ENCODE results near the gene PARVB.

PARVB gene

GRCh38 chr22:44086271-44087088, 62.4 kb downstream of the PARVB start:
- no peaks in the 10 kb centered on the region for H3K36me3 ChIP-seq (ENCODE audit: control insufficient read depth, low read depth, low read length)
- no peak overlapping the region for H3K4me3 ChIP-seq (ENCODE audit: low read length)
- peaks cover 16% of the 10 kb centered on the region for H3K4me1 ChIP-seq (ENCODE audit: control insufficient read depth, low read depth, low read length)
- H3K9me3 ChIP-seq (ENCODE audit: control insufficient read depth, low read depth, low read length): no peaks in the 10 kb centered on the region
- no peak overlapping the region for H3K9ac ChIP-seq (ENCODE audit: low read length)
- no peaks in the 10 kb centered on the region for H3K27me3 ChIP-seq (ENCODE audit: control insufficient read depth, insufficient read depth, low read length)
- H3K27ac ChIP-seq (ENCODE audit: low read length): no peak overlapping the region

- H3K27ac ChIP-seq (ENCODE audit: low read length): no peak overlapping the region
Measured at GRCh38 chr22:44087089-44087430, 63.0 kb downstream of the PARVB start.

GRCh38 chr22:44088976-44089570, 65.0 kb downstream of the PARVB start:
- Histone ChIP-seq H3K27me3 (ENCODE audit: control insufficient read depth, insufficient read depth, low read length) (no peaks in the 10 kb centered on the region), H3K4me1 (ENCODE audit: control insufficient read depth, low read depth, low read length) (peaks cover 4% of the 10 kb centered on the region), H3K27ac (ENCODE audit: low read length) (no peak overlapping the region), H3K36me3 (ENCODE audit: control insufficient read depth, low read depth, low read length) (no peaks in the 10 kb centered on the region), H3K4me3 (ENCODE audit: low read length) (no peak overlapping the region), H3K9me3 (ENCODE audit: control insufficient read depth, low read depth, low read length) (no peaks in the 10 kb centered on the region), H3K9ac (ENCODE audit: low read length) (no peak overlapping the region)

More at GRCh38 chr22:44087089-44087430, 63.0 kb downstream of the PARVB start:
- Histone ChIP-seq H3K4me3 (ENCODE audit: low read length) (no peak overlapping the region), H3K9me3 (ENCODE audit: control insufficient read depth, low read depth, low read length) (no peaks in the 10 kb centered on the region), H3K27me3 (ENCODE audit: control insufficient read depth, insufficient read depth, low read length) (no peaks in the 10 kb centered on the region), H3K4me1 (ENCODE audit: control insufficient read depth, low read depth, low read length) (peaks cover 15% of the 10 kb centered on the region), H3K9ac (ENCODE audit: low read length) (no peak overlapping the region), H3K36me3 (ENCODE audit: control insufficient read depth, low read depth, low read length) (no peaks in the 10 kb centered on the region)

DNA sequence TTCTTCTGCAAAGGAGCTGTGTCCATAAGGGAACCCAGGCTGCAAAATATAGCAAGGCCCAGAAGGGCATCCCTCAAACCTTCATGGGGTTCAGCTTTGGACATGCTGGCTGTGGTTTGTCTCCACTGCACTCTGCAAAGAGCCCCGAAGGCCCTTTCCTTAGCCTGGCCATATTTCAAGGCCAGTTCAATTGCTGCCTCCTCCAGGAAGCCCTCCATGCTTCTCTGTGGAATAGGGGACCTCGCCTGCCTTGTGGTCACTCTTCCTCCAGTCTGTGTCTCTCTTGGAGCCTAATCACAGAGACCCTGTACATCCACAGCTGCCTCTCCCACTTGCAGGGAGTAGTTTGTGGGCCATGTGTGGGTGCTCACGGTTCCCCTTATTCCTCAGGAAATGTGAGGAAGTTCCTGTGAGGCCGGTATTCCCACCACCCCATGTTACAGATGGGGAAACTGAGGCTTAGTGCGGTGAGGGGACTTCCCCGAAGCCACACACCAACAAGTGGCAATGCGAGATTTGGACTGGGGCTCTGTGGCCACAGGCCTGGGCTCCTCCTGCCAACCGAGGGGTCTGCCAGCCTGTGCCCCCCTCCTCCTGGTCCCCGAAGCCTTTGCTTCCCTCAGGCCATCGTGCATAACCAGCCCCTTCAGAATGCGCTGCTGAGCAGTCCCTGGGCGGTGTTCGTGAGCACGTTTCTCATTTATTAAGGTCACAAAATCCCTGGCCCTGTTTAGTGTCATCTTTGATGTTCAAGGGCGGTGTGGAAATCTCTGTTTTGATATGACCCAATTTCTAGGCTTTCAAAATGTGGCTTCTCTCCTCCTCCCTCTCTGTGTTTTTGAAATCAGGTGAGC, 65.8 kb downstream of the PARVB start:
- no peak overlapping the region for H3K9ac ChIP-seq (ENCODE audit: low read length)
- H3K36me3 ChIP-seq (ENCODE audit: control insufficient read depth, low read depth, low read length): no peaks in the 10 kb centered on the region
- H3K9me3 ChIP-seq (ENCODE audit: control insufficient read depth, low read depth, low read length): no peaks in the 10 kb centered on the region
- H3K27ac ChIP-seq (ENCODE audit: low read length): no peak overlapping the region
- H3K4me3 ChIP-seq (ENCODE audit: low read length): no peak overlapping the region
- H3K4me1 ChIP-seq (ENCODE audit: control insufficient read depth, low read depth, low read length): peaks cover 4% of the 10 kb centered on the region
- H3K27me3 ChIP-seq (ENCODE audit: control insufficient read depth, insufficient read depth, low read length): no peaks in the 10 kb centered on the region

GRCh38 chr22:44090571-44090905, 66.4 kb downstream of the PARVB start:
- H3K36me3 ChIP-seq (ENCODE audit: control insufficient read depth, low read depth, low read length): no peaks in the 10 kb centered on the region
- H3K4me1 ChIP-seq (ENCODE audit: control insufficient read depth, low read depth, low read length): peaks cover 4% of the 10 kb centered on the region
- H3K27ac ChIP-seq (ENCODE audit: low read length): no peak overlapping the region
- no peak overlapping the region for H3K9ac ChIP-seq (ENCODE audit: low read length)
- H3K27me3 ChIP-seq (ENCODE audit: control insufficient read depth, insufficient read depth, low read length): no peaks in the 10 kb centered on the region
- no peaks in the 10 kb centered on the region for H3K9me3 ChIP-seq (ENCODE audit: control insufficient read depth, low read depth, low read length)
- no peak overlapping the region for H3K4me3 ChIP-seq (ENCODE audit: low read length)

DNA sequence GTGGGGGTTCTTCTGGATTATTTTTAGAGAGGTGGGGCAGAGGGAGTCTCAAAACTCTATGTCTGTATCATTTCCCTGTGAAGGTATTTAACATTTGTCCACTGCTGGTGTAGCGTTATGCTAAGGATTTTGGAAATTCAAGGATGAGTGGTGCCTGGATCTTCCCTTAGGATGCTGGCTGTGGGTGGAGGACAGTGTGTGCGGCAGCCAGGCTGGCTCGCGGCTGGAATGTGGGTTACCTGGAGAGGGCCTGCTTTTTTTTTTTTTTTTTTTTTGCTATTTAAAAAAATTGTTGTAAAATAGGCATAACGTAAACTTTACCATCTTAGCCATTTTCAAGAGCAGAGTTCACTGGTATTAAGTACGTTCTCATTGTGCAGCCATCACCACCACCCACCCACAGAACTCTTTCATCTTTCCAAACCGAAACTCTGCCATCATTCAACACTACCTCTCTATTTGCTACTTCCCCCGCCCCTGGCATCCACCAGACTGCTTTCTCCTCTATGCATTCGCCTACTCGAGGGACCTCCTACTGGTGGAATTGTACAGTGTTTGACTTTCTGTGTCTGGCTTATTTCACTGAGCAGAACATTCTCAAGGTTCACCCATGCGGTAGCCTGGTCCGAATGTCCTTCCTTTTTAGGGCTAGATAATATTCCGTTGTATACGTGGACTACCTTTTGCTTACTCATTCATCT, 67.1 kb downstream of the PARVB start:
- Histone ChIP-seq H3K36me3 (ENCODE audit: control insufficient read depth, low read depth, low read length) (no peaks in the 10 kb centered on the region), H3K9ac (ENCODE audit: low read length) (no peak overlapping the region), H3K27me3 (ENCODE audit: control insufficient read depth, insufficient read depth, low read length) (no peaks in the 10 kb centered on the region), H3K4me3 (ENCODE audit: low read length) (no peak overlapping the region), H3K4me1 (ENCODE audit: control insufficient read depth, low read depth, low read length) (peaks cover 4% of the 10 kb centered on the region), H3K27ac (ENCODE audit: low read length) (no peak overlapping the region), H3K9me3 (ENCODE audit: control insufficient read depth, low read depth, low read length) (no peaks in the 10 kb centered on the region)

- no peaks in the 10 kb centered on the region for H3K27me3 ChIP-seq (ENCODE audit: control insufficient read depth, insufficient read depth, low read length)
- no peak overlapping the region for H3K9ac ChIP-seq (ENCODE audit: low read length)
- peaks cover under 1% of the 10 kb centered on the region for H3K4me1 ChIP-seq (ENCODE audit: control insufficient read depth, low read depth, low read length)
- H3K36me3 ChIP-seq (ENCODE audit: control insufficient read depth, low read depth, low read length): no peaks in the 10 kb centered on the region
- no peak overlapping the region for H3K27ac ChIP-seq (ENCODE audit: low read length)
- no peak overlapping the region for H3K4me3 ChIP-seq (ENCODE audit: low read length)
- no peaks in the 10 kb centered on the region for H3K9me3 ChIP-seq (ENCODE audit: control insufficient read depth, low read depth, low read length)
Measured at GRCh38 chr22:44091751-44092150, 67.6 kb downstream of the PARVB start.

- Histone ChIP-seq H3K9ac (ENCODE audit: low read length) (no peak overlapping the region), H3K9me3 (ENCODE audit: control insufficient read depth, low read depth, low read length) (no peaks in the 10 kb centered on the region), H3K4me1 (ENCODE audit: control insufficient read depth, low read depth, low read length) (no peaks in the 10 kb centered on the region), H3K36me3 (ENCODE audit: control insufficient read depth, low read depth, low read length) (no peaks in the 10 kb centered on the region), H3K4me3 (ENCODE audit: low read length) (no peak overlapping the region), H3K27ac (ENCODE audit: low read length) (no peak overlapping the region), H3K27me3 (ENCODE audit: control insufficient read depth, insufficient read depth, low read length) (no peaks in the 10 kb centered on the region)
Measured at GRCh38 chr22:44092636-44093220, 68.6 kb downstream of the PARVB start.

- Histone ChIP-seq H3K4me3 (ENCODE audit: low read length) (no peak overlapping the region), H3K27ac (ENCODE audit: low read length) (no peak overlapping the region), H3K36me3 (ENCODE audit: control insufficient read depth, low read depth, low read length) (no peaks in the 10 kb centered on the region), H3K9ac (ENCODE audit: low read length) (no peak overlapping the region), H3K9me3 (ENCODE audit: control insufficient read depth, low read depth, low read length) (no peaks in the 10 kb centered on the region), H3K4me1 (ENCODE audit: control insufficient read depth, low read depth, low read length) (no peaks in the 10 kb centered on the region), H3K27me3 (ENCODE audit: control insufficient read depth, insufficient read depth, low read length) (no peaks in the 10 kb centered on the region)
Measured at GRCh38 chr22:44093791-44094190, 69.7 kb downstream of the PARVB start.

DNA sequence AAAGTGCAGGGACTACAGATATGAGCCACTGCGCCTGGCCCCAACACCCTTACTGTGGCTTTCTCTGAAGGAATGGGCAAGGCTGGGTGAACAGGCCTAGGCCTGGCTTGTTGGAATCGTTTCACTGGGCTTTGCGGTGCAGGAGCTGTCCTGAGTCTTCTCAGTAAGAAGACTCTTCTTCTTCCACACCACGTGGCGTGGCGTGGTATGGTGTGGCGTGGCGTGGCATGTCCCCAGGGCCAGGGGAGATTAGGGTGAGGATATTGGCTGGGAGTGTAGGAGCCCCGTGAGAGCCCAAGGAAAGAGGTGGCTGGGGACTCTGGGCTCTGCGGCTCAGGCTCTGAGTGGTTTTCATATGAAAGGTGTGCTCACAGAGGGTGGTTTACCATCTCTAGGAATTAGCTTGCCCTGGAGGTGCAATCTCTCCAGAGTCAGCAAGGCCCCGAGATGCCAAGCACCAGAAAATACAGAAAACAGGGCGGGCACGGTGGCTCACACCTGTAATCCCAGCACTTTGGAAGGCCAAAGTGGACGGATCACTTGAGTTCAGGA, 70.7 kb downstream of the PARVB start:
- no peaks in the 10 kb centered on the region for H3K9me3 ChIP-seq (ENCODE audit: control insufficient read depth, low read depth, low read length)
- no peak overlapping the region for H3K9ac ChIP-seq (ENCODE audit: low read length)
- H3K27me3 ChIP-seq (ENCODE audit: control insufficient read depth, insufficient read depth, low read length): no peaks in the 10 kb centered on the region
- H3K27ac ChIP-seq (ENCODE audit: low read length): no peak overlapping the region
- H3K4me1 ChIP-seq (ENCODE audit: control insufficient read depth, low read depth, low read length): no peaks in the 10 kb centered on the region
- H3K36me3 ChIP-seq (ENCODE audit: control insufficient read depth, low read depth, low read length): no peaks in the 10 kb centered on the region
- no peak overlapping the region for H3K4me3 ChIP-seq (ENCODE audit: low read length)

- Histone ChIP-seq H3K27ac (ENCODE audit: low read length) (no peak overlapping the region), H3K9ac (ENCODE audit: low read length) (no peak overlapping the region), H3K9me3 (ENCODE audit: control insufficient read depth, low read depth, low read length) (no peaks in the 10 kb centered on the region), H3K4me3 (ENCODE audit: low read length) (no peak overlapping the region), H3K27me3 (ENCODE audit: control insufficient read depth, insufficient read depth, low read length) (no peaks in the 10 kb centered on the region), H3K36me3 (ENCODE audit: control insufficient read depth, low read depth, low read length) (no peaks in the 10 kb centered on the region), H3K4me1 (ENCODE audit: control insufficient read depth, low read depth, low read length) (no peaks in the 10 kb centered on the region)
Measured at GRCh38 chr22:44096736-44097135, 72.6 kb downstream of the PARVB start.

Measured in iPS-18a (cell line).